Islet of Langerhans (tissue), 1 donor: ENCODE measurements around the gene LCA5.
"Not testable (repeated sequence)": the region's sequence is repeated elsewhere in the genome, so short reads cannot be mapped to it uniquely, and the experiment has no call there.

Source experiments
- FAIRE-seq: peaks from one replicate; lab custom pipeline; 2011; peaks lifted over from hg19 to GRCh38; lab: Jason Lieb, UNC

LCA5 gene

DNA sequence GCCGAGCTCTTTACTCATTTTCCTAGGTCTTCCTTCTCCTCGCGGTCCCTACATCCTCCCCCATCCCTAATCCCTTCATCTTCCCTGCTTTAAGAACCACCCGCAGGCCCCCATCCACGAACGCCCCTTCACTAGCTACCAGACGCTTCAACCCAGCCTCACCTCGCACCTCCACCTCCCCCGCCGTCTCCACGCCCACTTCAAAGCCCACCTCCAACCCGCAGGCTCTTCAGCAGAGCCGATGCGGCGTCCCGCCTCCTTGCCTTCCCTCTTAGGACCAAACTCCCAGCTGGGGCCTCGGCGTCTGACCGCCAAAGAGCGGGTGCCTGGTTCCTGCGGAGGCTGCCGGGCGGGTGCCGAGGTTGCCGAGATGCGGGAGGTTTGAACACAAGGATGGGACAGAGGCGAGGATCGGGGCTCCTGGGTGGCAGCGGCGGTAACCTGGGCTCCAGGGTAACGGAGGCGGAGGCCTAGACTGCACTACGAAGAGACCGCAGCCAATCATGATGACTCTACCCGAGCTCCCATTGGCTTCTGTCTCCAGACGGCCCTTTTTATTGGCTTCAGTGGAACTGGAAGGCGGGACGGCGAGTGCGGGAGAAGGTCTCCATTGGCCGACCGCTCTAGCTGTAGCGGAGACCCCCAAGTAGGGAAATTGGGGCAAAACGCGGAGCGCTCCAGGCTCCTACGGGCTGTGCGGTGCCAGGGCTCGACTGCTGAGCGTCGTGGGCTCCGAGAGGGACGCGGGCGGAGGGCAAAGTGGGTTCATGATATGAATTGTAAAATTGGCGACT, at the start of gene LCA5:
TSS of gene LCA5 (minus strand) at position 477 of the 794 bp plus-strand sequence. CDS start 18,536 bp downstream, outside the sequence.
- FAIRE-seq: peak; percentile 96

DNA sequence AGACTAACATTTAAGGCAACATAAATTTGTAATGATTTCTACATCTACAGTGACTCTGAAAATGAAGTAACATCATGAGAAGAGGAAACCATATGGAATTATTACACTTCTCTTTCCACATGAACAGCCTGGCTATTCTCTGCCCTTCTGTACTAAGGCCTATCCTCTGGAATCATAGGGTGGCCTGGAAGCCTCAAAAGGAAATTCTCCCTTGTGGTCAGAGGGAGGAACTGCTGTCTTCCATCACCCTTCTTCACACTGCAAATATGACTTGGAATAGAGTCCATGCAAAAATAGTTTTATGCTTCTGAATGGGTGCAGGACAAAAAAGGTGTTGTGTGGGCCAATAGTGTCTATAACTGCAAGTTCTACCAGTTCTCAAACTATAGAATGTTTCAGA, 49.3 kb upstream of the LCA5 start:
- no peak for FAIRE-seq

DNA sequence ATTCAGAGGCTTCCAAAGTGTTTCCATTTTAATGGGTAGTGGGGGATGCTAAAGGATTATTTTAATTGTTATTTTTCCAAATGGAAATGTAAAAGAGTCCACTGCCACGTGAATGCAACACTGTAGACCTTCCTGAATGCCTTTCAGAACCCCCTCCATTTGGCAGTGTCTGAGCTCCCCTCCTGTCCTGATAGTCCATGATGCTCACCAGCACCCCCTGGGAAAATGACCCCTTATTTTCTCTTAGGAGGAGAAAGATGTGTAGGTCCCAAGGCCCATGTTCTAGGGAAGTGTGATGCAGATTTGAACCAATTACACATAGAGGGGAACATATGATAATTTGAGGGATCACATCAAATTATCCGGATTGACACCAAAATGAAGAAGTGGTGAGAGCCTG, 47.1 kb upstream of the LCA5 start:
- FAIRE-seq: no peak

DNA sequence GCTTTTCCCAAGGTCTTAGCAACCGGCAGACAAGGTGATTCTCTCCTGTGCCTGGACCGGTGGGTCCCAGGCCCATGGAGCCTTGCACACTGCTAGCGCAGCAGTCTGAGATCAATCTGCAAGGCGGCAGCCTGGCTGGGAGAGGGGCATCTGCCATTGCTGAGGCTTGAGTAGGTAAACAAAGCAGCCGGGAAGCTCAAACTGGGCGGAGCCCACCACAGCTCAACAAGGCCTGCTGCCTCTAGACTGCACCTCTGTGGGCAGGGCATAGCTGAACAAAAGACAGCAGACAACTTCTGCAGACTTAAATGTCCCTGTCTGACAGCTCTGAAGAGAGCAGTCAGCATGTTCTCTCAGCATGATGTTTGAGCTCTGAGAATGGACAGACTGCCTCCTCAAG, 40.7 kb upstream of the LCA5 start:
- not testable (repeated sequence) for FAIRE-seq

DNA sequence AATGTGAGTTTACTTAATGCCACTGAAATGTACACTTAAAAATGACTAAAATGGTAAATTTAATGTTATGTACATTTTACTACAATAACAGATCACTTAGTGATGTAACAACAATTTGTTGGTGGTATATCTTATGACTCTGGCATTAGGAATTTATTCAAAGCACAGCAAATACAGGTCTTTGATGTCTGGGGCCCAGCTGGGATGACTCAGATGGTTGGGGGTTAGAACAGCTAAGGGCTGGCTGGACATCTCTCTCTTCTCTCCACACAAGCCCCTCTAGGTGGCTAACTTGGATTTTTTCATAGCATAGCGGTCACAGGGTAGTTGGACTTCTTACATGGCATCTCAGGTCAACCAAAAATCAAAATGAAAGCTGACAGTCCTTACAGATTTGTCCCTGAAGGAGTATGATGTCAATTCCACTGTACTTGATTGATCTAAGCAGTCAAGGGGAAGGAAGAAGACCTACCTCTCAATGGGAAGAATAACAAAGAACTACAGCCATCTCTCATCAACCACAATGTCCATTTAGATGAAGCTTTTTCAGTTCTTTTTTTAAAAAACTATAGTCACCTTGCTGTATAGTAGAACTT, 37.5 kb upstream of the LCA5 start:
- FAIRE-seq: no peak

DNA sequence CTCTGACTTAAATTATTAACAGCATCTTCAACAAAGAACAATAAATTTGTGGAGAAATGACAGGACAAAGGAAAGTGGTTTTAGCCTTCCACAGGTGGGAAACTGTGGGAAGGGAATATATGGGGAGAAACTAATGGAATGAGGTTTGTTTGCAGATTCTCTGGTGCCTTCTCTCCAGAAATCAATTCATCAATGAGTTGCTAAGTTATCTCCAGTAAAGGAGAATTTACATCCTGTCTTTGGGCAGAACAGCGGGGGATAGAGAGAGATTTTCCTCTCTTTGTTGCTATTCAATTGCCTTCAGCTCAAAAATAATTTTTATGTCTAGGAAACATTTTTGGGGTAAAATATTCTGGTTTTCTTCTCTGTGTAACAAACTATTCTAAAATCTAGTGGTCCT, 36.9 kb upstream of the LCA5 start:
- FAIRE-seq: no peak

DNA sequence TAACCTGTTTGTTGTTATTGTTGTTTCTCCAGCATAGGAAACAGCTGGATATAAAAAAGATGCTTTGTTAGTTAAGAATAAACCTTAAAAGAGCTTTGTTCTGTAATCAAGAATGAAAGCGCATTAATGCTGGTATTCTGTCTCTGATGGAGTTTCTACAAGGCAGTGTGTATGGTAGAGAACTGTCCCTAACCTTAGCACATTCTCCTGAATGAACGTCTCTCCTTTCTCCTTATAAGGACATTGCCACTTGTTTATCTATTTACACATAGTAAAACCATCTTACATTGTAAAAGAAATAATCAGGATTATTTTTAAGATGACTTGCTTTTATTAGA, 33.8 kb upstream of the LCA5 start:
- no peak for FAIRE-seq

DNA sequence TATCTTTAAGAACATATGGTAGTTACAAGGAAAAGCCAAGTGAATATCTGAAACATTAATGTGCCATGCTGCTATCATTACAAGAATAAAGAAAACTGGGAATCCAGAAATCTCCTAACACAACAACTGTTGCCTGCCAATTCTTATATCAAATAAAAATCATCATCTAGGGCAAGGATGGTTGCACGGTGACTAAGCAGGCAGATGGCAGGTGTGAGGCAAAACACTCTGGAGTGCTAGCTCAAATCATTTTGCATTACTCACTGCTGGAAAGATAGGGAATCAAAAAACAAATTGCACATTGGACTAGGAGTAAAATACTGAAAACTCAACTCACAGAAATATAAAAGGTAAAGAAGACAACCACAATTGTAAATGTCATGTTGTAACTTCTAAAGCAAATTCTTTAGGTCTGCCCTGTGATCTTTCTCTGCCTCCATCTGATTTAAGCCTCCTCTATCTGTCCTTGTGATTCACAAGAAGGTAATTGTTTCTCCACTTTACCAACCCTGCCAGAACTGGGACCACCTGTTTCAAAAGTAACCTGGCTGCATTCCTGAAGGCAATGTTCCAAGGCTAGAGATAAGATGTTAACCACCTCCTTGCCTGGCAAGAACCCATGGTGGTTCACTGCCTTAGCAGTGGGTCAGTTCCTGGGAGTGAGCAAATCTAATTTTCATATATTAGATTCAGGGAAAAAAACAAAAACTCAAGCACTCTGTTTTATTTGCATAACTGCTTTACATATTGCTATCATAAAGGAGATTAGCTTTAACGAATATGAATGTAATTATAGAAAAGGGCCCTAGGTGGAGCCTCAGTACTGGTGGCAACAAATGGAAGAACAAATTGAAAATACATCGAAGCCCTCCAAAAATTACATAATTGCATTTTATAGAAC, 33.1 kb upstream of the LCA5 start:
- FAIRE-seq: peak; percentile 99

DNA sequence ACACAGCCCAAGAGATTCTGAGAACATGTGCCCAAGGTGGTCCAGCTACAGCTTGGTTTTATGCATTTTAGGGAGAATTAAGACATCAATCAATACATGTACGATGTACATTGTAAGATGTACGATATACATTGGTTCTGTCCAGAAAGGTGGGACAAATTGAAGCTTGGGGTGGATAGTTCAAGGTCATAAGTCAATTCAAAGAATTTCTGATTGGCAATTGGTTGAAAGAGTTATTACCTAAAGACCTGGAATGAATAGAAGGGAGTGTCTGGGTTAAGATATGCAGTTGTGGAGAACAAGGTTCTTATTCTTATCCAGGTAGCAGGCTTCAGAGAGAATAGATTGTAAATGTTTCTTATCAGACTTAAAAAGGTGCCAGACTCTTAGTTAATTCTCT, 31.8 kb upstream of the LCA5 start:
- no peak for FAIRE-seq

DNA sequence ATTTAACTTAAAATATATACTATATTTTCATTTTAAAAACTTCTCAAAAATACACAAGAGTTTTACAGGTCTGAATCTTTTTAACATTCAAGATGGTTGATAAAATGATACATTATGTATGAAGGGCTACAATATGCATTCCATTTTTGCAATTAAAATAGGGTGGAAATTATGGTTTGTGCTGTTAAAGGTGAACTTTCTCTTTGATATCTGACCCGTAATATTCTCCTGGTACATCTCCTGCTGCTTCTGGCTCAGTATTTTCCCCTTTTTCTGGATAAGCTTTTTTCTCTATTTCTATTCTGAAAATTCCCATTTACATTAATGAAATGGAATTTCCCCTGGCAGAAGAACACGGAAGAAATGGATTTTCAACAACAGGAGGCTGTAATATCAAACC, 27.4 kb upstream of the LCA5 start:
- FAIRE-seq: no peak

DNA sequence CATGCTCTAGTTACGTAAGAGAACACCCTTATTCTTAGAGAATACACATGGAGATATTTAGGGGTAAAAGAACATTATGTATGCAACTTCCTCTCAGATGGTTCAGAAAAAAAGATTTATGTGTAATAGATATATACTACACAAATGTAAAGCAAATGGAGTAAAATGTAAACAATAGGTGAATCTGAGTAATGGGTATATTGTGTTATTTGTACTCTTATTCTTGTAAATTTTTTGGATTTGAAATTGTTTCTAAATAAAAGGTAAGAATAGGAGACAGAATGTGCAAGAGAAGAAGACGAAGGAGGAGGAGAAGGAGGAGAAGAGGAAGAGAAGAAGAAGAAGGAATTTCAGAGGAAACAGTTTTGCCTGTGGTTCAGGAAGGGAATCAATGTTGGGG, 22.5 kb upstream of the LCA5 start:
- no peak for FAIRE-seq

DNA sequence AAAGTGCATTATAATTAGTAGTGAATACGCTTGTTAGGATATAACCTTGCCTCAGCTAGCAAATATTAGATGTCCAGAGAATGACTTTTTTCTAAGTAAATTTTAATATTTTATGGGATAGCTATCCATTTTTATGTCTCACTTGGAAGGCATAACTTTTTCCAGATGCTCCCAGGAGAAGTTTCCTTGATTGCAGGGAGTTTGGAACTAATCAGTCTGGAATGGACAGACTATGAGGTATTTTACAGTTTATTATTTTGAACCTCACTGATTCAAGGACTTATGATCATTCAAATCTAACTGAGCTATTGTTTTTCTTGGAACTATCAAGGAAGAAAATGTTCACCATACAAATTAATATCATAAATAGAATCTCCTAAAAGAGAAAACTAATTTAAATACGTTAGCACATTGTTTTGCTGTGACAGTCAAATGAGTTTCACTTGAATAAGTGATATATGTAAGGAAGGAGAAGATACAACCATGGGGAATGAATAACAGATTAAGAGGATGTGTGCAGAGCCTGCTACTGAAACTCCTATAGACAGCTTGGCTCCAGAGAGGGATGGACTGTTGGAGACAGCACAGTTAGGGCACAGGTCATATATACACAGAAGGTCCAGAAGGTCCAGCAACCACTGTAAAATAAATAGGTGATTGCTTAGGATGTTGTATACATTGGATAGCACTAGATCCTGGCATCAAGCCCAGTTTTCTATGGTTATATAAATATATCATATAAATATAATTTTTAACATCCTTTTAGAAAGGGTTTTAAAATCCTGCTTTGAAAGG, 20.6 kb upstream of the LCA5 start:
- FAIRE-seq: peak; percentile 81

DNA sequence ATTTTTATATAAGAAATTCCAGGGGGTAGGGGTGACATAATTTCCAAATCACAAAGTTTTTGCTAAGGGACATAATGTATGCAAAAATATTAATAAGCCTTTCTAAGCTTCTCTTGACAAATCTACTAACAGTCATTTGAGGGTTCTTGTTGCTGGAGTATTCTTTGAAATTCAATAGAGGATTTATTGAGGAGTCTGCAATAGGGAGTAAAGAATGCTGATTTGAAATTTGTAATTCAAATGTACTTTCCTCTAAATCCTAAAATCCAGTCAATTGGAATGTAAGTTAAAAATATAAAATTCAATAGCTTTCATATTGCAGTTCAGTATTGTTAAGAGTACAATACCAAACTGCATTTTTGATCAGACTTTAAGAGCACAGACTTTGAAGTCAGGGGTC, 17.1 kb upstream of the LCA5 start:
- no peak for FAIRE-seq

DNA sequence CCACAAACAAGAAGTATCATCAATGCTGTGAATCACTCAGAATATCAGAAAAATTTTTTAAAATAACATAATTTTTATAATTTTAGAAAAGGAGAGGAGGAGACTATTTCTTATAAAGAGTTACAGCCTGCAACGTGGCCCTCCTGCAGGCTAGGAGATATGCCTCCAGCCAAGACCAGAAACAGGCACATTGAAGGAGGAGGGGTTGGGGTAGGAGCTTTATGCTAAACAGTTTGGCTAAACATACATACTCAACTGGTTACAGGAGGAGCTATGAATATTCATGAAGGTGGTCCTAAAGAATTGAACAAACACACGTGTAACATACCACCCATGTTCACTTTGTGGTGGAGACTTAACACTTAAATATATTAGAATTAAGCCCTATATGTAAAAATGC, 14.2 kb upstream of the LCA5 start:
- no peak for FAIRE-seq

DNA sequence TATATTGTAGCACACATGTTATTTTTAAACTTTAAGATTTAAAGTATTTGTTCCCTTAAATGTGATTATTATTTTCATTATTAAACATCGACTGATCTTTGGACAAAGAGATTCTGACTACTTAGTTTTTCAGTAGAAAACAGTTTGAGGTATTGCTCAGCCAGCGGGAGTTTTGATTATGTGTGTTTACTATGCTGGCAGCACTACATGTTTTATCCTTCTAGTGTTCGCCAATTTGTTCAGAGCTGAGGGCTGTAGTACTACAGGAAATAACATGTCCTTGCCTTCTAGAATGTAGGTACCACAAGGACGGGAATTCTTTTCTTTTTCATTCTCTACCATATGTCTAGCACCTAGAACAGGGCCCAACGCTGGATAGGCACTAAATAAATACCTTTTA, 11.1 kb upstream of the LCA5 start:
- no peak for FAIRE-seq

DNA sequence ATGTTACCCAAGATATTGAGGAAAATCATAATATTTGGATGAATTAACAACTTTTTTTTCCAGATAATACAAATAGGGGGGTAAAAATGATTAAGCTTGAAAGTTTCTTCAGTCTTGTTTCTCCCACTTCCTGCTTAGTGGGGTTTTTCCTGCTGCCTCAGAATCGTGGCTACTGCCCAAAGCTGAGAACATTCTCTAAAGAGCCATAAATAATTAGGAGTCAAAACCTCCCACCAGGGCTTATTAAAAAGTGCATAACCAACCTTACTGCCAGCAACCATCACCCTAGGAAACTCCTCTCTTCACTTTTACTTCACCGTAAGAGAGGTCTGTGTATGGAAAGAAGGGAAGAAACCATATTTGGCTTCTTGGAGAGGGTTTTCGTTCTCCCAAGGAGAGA, 9.0 kb upstream of the LCA5 start:
- FAIRE-seq: no peak

DNA sequence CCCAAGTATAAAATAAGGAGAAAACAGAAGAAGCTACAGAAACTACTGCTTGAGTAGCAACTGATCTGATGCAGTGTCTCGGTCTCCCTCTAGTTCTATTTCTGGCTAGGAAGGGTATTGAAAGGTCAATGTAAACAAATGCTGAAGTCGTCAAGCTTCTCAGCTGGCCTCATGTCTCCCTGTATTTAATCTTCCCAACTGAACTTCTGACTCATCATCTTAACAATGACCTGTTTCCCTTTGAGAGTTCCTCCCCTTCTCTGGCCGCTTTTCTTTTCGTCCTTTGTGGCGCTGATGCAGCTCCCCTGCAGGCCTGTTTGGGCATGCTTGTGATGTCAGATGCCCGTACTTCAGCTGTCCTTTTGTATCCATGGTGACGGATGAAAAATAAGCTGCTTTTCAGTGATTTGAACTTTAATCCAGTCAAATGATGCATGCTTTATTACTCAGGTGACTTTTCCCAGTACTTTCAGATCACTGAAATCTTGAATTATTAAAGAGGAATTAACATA, 7.8 kb upstream of the LCA5 start:
- FAIRE-seq: no peak

DNA sequence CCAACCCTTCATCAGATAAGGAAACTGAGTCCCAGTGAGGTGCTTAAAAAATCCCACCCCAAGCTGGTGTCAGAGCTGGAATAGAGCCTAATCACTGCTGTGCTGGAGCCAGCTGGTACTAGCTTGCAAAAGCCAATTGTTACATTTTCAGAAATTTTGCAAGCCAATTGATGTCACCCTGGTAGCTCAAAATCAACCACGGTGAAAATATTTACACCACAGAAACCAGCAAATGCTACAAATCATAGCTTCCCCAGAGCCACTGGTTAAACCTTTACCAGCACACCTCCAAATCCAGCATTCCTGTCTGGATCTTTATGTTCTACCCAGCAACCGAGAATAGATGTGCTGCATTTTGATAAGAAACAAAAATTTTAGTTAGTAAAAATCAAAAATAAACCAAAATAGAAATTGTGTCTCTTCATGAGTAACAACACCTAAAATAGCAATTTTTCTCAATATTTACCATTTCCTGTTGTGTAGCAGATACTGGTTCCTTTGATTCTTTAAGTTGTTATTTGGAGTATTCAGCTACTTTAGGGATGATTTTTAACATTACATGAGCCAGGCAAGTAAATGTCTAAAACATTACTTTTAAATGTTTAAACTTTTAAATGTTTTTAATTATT, 7.2 kb upstream of the LCA5 start:
- no peak for FAIRE-seq

DNA sequence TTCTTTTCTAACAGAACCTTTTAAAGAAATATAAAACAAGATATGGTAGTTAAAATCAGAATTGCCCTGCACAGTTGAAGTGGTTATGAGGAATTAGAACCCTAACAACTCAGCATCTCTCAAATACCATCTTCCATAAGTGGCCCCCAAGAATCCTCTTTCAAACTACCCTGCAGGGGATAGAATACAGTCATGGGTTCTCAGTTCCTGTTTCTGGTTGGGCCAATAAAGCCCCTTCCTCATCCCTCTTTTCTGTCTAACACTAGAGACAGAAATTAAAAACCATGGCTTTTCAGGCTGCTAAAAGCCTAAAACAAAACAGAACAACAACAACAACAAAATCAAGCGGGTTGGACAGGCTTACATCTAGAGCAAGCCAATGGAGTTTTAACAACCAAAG, 6.7 kb upstream of the LCA5 start:
- no peak for FAIRE-seq

DNA sequence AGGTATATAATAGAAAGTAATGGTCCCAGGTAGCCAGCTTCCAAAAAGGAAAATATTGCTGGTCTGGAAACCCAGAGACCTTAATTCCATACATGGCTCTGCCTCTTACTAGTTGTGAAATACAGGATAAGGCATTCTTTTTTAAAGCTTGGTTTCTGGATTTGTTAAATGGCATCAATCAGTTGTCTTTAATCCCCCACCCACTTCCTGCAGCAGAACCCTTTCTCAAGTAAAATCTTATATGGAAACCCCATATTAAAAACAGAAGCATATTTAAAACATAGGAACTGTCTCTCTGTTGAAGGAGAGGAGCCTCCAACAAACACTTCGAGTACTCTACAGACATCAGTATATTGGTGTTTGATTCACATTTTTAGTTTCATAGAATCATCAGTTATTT, 6.2 kb upstream of the LCA5 start:
- FAIRE-seq: no peak

DNA sequence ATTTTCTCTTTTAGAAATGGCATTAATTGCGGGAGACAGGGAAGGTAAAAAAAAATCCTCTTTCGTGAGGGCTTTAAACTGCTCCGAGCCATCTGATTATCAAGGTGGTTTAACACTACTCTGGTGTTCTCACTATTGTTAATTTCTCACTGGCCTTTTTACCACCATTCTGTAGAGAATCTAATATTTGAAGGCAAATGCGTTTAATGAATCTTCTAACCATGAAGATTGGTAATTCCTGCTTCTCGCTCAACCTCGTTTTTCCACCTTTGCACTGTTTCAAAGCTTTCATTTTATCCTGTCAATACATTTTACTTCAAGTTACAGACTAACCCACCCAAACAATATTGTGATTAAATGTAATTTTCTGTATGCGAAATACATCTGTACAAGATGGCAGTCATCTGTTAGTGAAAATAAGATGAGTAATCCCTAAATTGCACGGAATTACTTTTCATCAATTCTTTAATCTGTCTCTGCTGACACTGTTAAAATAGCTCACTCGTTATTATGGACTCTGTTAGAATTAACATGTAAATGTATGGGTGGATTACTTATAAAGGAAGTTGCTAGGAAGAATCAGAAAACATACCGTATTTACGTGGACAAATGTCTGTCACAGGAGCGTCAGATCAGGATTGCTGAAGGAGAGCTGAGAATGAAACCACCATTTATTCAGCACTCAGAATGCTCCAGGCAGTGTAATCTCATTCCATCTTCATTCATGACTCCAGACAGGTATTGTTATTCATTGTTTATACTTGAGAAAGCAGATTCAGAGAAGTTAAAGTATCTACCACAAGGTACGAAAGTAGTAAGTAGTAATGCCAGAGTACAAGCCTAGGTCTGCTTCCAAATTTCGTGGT, 1.1 kb upstream of the LCA5 start:
- FAIRE-seq: peak; percentile 86
